ENCODE results near the gene ACADVL.

DNA sequence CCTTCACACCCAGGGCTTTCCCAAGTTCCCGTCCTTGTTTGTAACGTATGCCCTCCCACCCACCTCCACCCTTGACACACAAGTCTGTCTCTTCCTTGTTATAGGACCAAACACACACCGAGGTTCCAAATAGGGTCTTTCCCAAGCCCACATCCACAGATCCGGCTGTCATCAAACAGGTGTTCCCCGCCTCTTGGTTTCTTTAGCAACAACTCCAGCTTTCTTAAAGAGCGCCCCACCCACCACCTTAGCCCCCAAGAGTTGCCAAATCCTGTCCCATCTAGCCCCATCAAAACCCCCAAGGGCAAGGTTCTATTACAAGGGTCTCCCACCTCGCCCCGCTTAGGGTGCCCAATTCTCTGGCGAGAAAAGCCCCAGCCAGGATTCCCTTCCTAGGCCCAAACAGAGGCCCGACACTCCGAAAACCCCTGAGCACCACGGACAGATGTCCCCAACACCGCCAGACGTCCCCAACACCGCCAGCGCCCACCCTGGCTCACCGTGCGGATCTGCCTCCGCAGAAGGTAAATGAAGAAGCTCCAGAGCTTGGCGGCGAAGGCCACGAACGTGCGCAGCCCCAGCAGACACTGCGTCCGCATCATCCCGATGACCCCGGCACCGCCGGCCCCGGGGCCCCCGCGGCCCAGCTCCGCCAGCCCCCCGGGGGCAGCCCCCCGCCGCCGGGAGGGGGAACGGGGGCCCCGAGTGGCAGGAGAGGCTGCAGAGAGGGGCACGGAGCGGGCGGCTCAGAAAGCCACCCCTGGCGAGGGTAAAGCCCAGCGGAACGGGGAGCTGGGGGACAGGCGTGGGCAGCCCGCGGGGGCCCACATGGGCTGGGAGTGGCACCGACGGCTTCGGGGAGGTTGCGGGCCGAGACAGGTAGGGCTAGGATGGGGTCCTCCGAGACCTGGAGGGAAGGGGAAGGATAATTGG is 31.2 kb downstream of the ACADVL start:
- TF ChIP-seq, protein P1, sequence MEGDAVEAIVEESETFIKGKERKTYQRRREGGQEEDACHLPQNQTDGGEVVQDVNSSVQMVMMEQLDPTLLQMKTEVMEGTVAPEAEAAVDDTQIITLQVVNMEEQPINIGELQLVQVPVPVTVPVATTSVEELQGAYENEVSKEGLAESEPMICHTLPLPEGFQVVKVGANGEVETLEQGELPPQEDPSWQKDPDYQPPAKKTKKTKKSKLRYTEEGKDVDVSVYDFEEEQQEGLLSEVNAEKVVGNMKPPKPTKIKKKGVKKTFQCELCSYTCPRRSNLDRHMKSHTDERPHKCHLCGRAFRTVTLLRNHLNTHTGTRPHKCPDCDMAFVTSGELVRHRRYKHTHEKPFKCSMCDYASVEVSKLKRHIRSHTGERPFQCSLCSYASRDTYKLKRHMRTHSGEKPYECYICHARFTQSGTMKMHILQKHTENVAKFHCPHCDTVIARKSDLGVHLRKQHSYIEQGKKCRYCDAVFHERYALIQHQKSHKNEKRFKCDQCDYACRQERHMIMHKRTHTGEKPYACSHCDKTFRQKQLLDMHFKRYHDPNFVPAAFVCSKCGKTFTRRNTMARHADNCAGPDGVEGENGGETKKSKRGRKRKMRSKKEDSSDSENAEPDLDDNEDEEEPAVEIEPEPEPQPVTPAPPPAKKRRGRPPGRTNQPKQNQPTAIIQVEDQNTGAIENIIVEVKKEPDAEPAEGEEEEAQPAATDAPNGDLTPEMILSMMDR (IDR thresholded peaks at IDR 0.05): no peak
- no peak for TF ChIP-seq EZH2 (IDR thresholded peaks at IDR 0.05; ENCODE audit: borderline replicate concordance, insufficient read depth, low read depth, low read length, poor library complexity, severe bottlenecking)

Measured in B cell (primary cell).